GM18502 (cell line): ENCODE measurements around the gene RXFP1.
A peak's percentile ranks its signal among the peaks of the same experiment; 100 is the strongest.

Experiments used
- ATAC-seq: cut with Tn5 transposase; IDR thresholded peaks from one replicate; pipeline ENCODE4 v1.9.1; 2021; ENCODE audit warnings: mild to moderate bottlenecking; ENCODE audit not compliant: unreplicated experiment, poor library complexity

The RXFP1 gene

DNA sequence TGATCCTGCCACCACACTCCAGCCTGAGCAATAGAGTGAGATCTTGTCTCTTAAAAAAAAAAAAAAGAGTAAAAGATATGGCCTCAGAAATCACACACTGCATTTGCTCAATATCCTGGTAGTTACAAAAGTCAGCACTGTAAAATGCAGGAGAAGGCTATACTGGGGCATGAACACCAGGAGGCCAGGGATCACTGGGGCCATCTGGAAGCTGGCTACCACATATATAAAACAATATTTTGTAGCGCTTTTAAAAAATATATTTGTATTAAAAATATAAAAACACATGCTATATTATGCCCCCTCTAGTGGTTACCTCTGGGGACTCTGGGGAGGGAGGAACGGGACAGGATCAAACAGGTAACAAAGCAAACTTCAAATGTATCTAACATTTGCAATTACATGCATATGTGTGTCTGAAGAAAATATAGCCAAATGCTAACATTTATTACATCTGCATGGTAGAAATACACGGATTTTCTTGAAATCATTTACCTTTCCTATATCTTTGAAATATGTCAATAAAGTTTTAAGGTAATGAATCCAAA lies 146.0 kb downstream of the RXFP1 start:
- ATAC-seq: no peak

- no peak for ATAC-seq
These were observed 147.6 kb downstream of the RXFP1 start for GRCh38 chr4:158669310-158669709.

DNA sequence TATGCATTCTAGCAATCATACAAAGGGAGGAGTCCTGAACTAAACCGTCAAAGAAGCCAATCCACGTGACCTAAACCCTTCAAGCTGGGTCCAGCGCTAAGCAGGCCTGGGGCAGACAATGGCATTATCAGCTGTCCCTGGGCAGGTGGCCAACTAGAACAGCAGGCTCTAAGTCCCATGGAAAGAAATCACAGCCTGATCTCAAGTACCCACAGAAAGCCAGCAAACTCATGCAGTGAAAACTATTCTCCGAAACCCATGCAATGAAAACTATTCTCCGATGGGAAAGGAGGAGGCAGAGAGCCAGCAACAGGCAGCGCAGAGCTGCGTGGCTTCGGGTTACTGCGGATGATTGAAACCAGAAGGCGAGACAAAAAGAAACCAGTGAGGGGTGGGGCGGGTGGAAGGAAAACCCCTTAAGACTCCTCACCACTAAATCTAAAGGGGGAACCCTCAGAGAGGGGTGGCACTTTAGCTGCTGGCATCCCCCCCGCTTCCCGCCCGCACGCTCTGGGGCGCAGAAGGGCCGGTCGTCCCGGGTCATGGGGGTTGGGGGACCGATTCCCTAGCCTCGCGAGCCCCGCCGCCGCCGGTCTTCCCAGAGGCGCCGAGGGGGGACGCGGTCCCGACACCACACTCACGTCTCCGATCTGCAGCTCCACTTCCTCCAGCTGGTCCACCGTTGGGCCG lies 149.4 kb downstream of the RXFP1 start:
- peak; percentile 34 for ATAC-seq

DNA sequence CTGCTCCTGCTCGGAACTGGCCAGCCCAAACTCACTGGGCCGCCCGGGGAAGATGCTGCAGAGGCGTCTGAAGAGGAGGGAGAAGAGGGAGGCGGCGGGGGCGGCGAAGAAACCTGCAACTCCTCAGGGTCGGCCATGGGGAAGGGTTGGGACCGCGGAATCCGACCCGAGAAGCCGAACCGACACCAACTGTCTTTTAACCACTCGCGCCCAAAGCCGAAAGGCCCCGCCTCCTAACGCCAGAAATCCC lies 149.9 kb downstream of the RXFP1 start, which contains the start of gene C4orf46:
C4orf46 (minus strand) TSS at position 223 of the 250 bp plus-strand sequence; CDS start at position 137, 86 bp downstream.
- ATAC-seq: no peak

GRCh38 chr4:158671915-158672806 lies 150.5 kb downstream of the RXFP1 start, which contains the start of gene ETFDH:
TSS of gene ETFDH (plus strand) at chr4:158672296. CDS start at chr4:158672457, 161 bp downstream.
- ATAC-seq: peak; percentile 90

DNA sequence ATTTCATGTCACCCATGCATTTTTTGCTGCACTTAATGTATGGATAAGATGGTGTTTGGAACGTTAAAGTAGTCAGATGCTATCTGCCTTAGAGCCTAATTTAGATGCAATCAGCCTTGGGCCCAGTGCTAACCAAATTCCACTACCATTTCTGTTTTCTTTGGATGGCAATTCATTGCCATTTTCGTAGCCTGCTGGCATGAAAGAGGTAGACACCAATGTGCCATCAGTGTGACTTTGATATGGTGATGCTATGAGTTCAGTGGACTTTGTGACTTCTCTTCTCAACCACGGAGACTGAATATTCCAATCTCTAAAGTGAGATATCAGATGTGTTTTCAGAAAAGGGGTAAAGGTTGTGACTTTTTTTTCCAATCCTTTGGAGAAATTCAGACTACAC lies 152.0 kb downstream of the RXFP1 start:
- no peak for ATAC-seq

- ATAC-seq: no peak
These were observed 154.4 kb downstream of the RXFP1 start for GRCh38 chr4:158676076-158676475.

- no peak for ATAC-seq
These were observed 157.1 kb downstream of the RXFP1 start for GRCh38 chr4:158678767-158679166.

GRCh38 chr4:158681629-158682028 lies 159.9 kb downstream of the RXFP1 start:
- ATAC-seq: no peak

DNA sequence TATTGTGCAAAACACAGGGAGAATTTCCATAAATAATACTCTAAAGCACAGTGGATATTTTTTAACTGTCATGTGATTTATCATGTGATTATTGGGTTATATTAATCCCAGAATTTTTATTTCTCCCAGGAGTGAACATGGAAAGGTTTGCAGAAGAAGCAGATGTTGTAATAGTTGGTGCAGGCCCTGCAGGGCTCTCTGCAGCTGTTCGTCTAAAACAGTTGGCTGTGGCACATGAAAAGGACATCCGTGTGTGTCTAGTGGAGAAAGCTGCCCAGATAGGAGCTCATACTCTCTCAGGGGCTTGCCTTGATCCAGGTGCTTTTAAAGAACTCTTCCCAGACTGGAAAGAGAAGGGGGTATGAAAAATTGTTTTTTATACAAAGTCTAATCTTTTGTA lies 160.4 kb downstream of the RXFP1 start:
- ATAC-seq: no peak

DNA sequence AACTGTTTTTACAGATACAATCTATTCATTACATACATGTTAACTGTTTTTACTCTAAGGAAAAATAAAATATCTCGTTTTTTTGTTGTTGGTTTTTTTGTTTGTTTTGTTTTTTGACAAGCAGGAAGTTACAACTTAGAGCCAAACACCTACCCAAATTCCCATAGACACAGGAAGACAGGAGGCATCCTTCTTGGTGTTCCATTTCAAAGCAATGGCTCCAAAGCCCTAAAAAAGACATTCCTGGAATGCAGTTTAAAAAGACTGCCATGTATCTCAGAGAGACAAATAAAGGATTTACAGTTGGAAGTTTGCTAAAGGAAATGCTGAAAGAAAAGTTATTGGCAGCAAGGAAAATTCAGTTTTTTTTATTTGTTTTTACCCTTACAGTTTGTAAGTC lies 167.1 kb downstream of the RXFP1 start:
- ATAC-seq: no peak
